Adrenal gland (tissue), 12 donors: ENCODE data around the gene SLC26A1. TPM values are rescaled to one million over a fixed set of nuclear protein-coding genes. Genes with fewer than 3 reads are reported as not detected.

Experiments
- DNase-seq, 7 donors: peaks; one replicate each; pipeline ENCODE4 v3.0.0-alpha.2; 2019 to 2020
- H3K27ac ChIP-seq, 5 donors: fragments of 200-600 bp; sonication (generic) in 4 of 5; 1 replicate in 3 of 5; 2 replicates in 2 of 5; pipeline versions ENCODE4 v1.5.1 to v1.8.0; 2016 to 2020; ENCODE audit warnings: mild to moderate bottlenecking in 1 of 5
- H3K27me3 ChIP-seq: fragments of 200-600 bp; 2 replicates; pipeline ENCODE4 v1.8.0; 2021
- H3K36me3 ChIP-seq, 2 donors: fragments of 200-600 bp; replicated peaks in 1 of 2; 1 replicate in 1 of 2; 2 replicates in 1 of 2; pipeline versions ENCODE4 v1.5.1 to v1.8.0; 2018 to 2022
- H3K4me1 ChIP-seq, 2 donors: fragments of 200-600 bp; replicated peaks in 1 of 2; 1 replicate in 1 of 2; 2 replicates in 1 of 2; pipeline versions ENCODE4 v1.5.1 to v1.8.0; 2018 to 2021
- H3K4me3 ChIP-seq, 4 donors: fragments of 200-600 bp; sonication (generic) in 3 of 4; one replicate each; pipeline ENCODE4 v1.5.1; 2016 to 2018
- H3K9me3 ChIP-seq, 3 donors: fragments of 200-600 bp; sonication (generic) in 1 of 3; replicated peaks in 1 of 3; 1 replicate in 2 of 3; 2 replicates in 1 of 3; pipeline versions ENCODE4 v1.5.1 to v1.8.0; 2016 to 2021
- CTCF ChIP-seq, 6 experiments: fragments of 450-650 bp in 4 of 6; fragments of 200-600 bp in 2 of 6; sonication (generic) in 1 of 6; IDR thresholded peaks; 1 replicate in 5 of 6; 2 replicates in 1 of 6; pipeline versions ENCODE4 v1.5.1 to v1.8.0; 2016 to 2021; ENCODE audit warnings: antibody characterized with exemption in 6 of 6, mild to moderate bottlenecking in 2 of 6, moderate library complexity in 1 of 6
- POLR2A ChIP-seq, 2 donors: fragments of 450-650 bp; IDR thresholded peaks; one replicate each; pipeline ENCODE4 v1.6.1; 2017; ENCODE audit warnings: antibody characterized with exemption in 2 of 2, mild to moderate bottlenecking in 2 of 2, moderate library complexity in 1 of 2
- WGBS, 4 donors: extraction: QIAGEN DNeasy Blood & Tissue Kit in 2 of 4; methylation state at CpG; one replicate each; pipeline versions ENCODE4 v1.1.5 to v1.1.7; 2013 to 2017; 5-methylcytosine and 5-hydroxymethylcytosine counted together
- intact Hi-C, 2 donors: fragments of 100-400 bp; cut with DNase I; formaldehyde crosslinking; loops; one replicate each; pipeline versions ENCODE4 v1.14.1 to v1.15.0; 2022 to 2023
- polyA plus RNA-seq, 3 donors: library from polyadenylated mRNA; stranded (reverse); fragments of 200-250 nt in 2 of 3; fragments of 350-450 nt in 1 of 3; fragmentation: Illumina TruSeq in 1 of 3; extraction: RNeasy Lipid Tissue Mini Kit (QIAGEN cat#74804) in 1 of 3; gene quantifications; one replicate each; pipeline ENCODE4 v1.2.3, GENCODE V29; 2013 to 2014
- total RNA-seq, 9 donors: library from RNA; depleted of rRNA in 4 of 9; stranded (reverse); fragments of >200 nt in 4 of 9; fragments of 120-200 nt in 1 of 9; fragmentation: NEBNext Ultra II Directional in 1 of 9; extraction: Animal tissue kit (Norgen Biotek cat#: 25700) in 1 of 9; gene quantifications; one replicate each; pipeline versions ENCODE4 v1.1.0 to v1.2.4, GENCODE V29; 2013 to 2023
- donor health status: healthy with polysubstance abuse.
- donor health status: Bipolar disorder and iron deficiency.
- donor health status: DM: yes; HTN: yes; CAD: no.
- donor health status: DM: no; HTN: no; CAD: no.
- donor health status: DM: no; HTN: no; CAD: no.
- donor health status: DM: yes; HTN: yes; CAD: no.

The SLC26A1 gene
- total and polyA plus RNA-seq, 12 donors = 0.85 to 55.0 (median 3.9) TPM

GRCh38 chr4:948936-949300 lies 44.3 kb downstream of the SLC26A1 start:
- H3K27me3 ChIP-seq = no peaks in the 10 kb centered on the region
- H3K9me3 ChIP-seq = no peaks in the 10 kb centered on the region
- 70 to 91% (median 89%) methylated on average over 6 to 13 of the region's 13 CpGs for WGBS, 4 donors
- intact Hi-C loops = no loop called here
- no peak overlapping the region for H3K27ac ChIP-seq
- peak in 1 of 7 donors; percentile 16 for DNase-seq
- H3K4me3 ChIP-seq = no peak overlapping the region
- no peaks in the 10 kb centered on the region for H3K36me3 ChIP-seq
- TF ChIP-seq CTCF (IDR thresholded peaks at IDR 0.05) = no peak
- no peak for TF ChIP-seq POLR2A (IDR thresholded peaks at IDR 0.05)
- H3K4me1 ChIP-seq = peaks cover 0 to 3% of the 10 kb centered on the region in 2 donors

- WGBS, 4 donors = 60 to 65% (median 62%) methylated on average over 19 to 33 of the region's 33 CpGs
- H3K9me3 ChIP-seq = no peaks in the 10 kb centered on the region
- H3K4me3 ChIP-seq = no peak overlapping the region
- H3K36me3 ChIP-seq = no peaks in the 10 kb centered on the region
- no peak overlapping the region for H3K27ac ChIP-seq
- DNase-seq = peak; percentile 64 to 90 (median 80)
- intact Hi-C loops = no loop called here
- TF ChIP-seq CTCF (IDR thresholded peaks at IDR 0.05) (no peak), POLR2A (IDR thresholded peaks at IDR 0.05) (no peak)
- H3K27me3 ChIP-seq = no peaks in the 10 kb centered on the region
- H3K4me1 ChIP-seq = peaks cover 0 to 3% of the 10 kb centered on the region in 2 donors
These were observed 44.9 kb downstream of the SLC26A1 start for GRCh38 chr4:948101-948935.

- no peak overlapping the region for H3K27ac ChIP-seq
- 90 to 95% (median 94%) methylated on average over 13 to 19 of the region's 19 CpGs for WGBS, 4 donors
- no peaks in the 10 kb centered on the region for H3K9me3 ChIP-seq
- H3K36me3 ChIP-seq = no peaks in the 10 kb centered on the region
- peak in 2 of 7 donors; percentile 7 to 13 for DNase-seq
- no peaks in the 10 kb centered on the region for H3K27me3 ChIP-seq
- H3K4me1 ChIP-seq = peaks cover 0 to 3% of the 10 kb centered on the region in 2 donors
- TF ChIP-seq CTCF (IDR thresholded peaks at IDR 0.05) (no peak), POLR2A (IDR thresholded peaks at IDR 0.05) (no peak)
- H3K4me3 ChIP-seq = no peak overlapping the region
- intact Hi-C loops = no loop called here
These were observed 45.7 kb downstream of the SLC26A1 start for GRCh38 chr4:947491-947971.

GRCh38 chr4:946517-947471 lies 46.4 kb downstream of the SLC26A1 start:
- Histone ChIP-seq H3K9me3 (no peaks in the 10 kb centered on the region), H3K36me3 (no peaks in the 10 kb centered on the region), H3K4me3 (no peak overlapping the region), H3K27me3 (no peaks in the 10 kb centered on the region), H3K27ac (no peak overlapping the region), H3K4me1 (peaks cover 0 to 3% of the 10 kb centered on the region in 2 donors)
- peak in 1 of 7 donors; percentile 11 for DNase-seq
- no peak for TF ChIP-seq POLR2A (IDR thresholded peaks at IDR 0.05)
- TF ChIP-seq CTCF (IDR thresholded peaks at IDR 0.05) = no peak
- WGBS, 4 donors = 78 to 90% (median 83%) methylated on average over 54 to 62 of the region's 62 CpGs
- intact Hi-C loops = no loop called here
